K562 (cell line): Measurements from ENCODE around the gene SAPCD1. TPM values are rescaled to one million over a fixed set of nuclear protein-coding genes. Genes with fewer than 3 reads are reported as not detected.

Source experiments
- ATAC-seq: fragments of 200-7000 bp; cut with Tn5 transposase; 3 replicates; pipeline ENCODE4 v1.9.1; 2020; ENCODE audit warnings: moderate library complexity
- BruUV-seq: library from RNA; stranded (reverse); fragments of 400-500 nt; replicated peaks from 2 replicates; lab custom pipeline; 2021; lab: Mats Ljungman, UMichigan
- CTCF ChIA-PET: fragments of 300-600 bp; formaldehyde crosslinking; extraction: SDS; loops from one replicate; lab custom pipeline; 2021; ENCODE audit warnings: low intra/inter-chr PET ratio; lab: Yijun Ruan, JAX
- POLR2A ChIA-PET: fragments of 300-600, 350-650 bp; sonication (Branson Sonifier 250); formaldehyde crosslinking; extraction: SDS; loops from one replicate; lab custom pipeline; 2021; ENCODE audit warnings: antibody characterized with exemption, inconsistent platforms; lab: Yijun Ruan, JAX
- DNase-seq, 4 experiments: peaks; one replicate each; pipeline versions ENCODE4 v3.0.0 to v3.0.0-alpha.2; 2011 to 2018; ENCODE audit warnings: low spot score in 3 of 4, mixed read lengths in 3 of 4; ENCODE audit errors: extremely low read depth in 1 of 4
- FAIRE-seq: peaks from 2 replicates; lab custom pipeline; 2011; peaks lifted over from hg19 to GRCh38; lab: Jason Lieb, UNC
- H2AFZ ChIP-seq: 2 replicates; pipeline ENCODE4 v1.6.0; 2011; ENCODE audit warnings: low read depth, low read length, control low read depth, inconsistent platforms
- H3K27ac ChIP-seq: fragments of 200-600 bp; 3 replicates; pipeline ENCODE4 v1.8.0; 2011; ENCODE audit warnings: low read depth, mild to moderate bottlenecking, control low read depth, inconsistent platforms, low read length, moderate library complexity, mixed read lengths; ENCODE audit errors: extremely low read depth
- H3K27me3 ChIP-seq, 2 experiments: fragments of 300-600 bp in 1 of 2; 2 replicates in 1 of 2; 3 replicates in 1 of 2; pipeline versions ENCODE4 v1.6.0 to v1.8.0; 2011; ENCODE audit warnings: inconsistent platforms in 2 of 2, low read length in 2 of 2, mild to moderate bottlenecking in 1 of 2, mixed read lengths in 1 of 2, moderate library complexity in 1 of 2; ENCODE audit not compliant: control insufficient read depth in 2 of 2, insufficient read depth in 2 of 2
- H3K36me3 ChIP-seq: fragments of 300-600 bp; 3 replicates; pipeline ENCODE4 v1.8.0; 2011; ENCODE audit warnings: mild to moderate bottlenecking, low read length, inconsistent platforms; ENCODE audit not compliant: control insufficient read depth, insufficient read depth
- H3K4me1 ChIP-seq, 2 experiments: fragments of 200-600 bp in 1 of 2; replicated peaks in 1 of 2; 2 replicates in 1 of 2; 3 replicates in 1 of 2; pipeline versions ENCODE4 v1.5.1 to v1.8.0; 2011; ENCODE audit warnings: inconsistent platforms in 2 of 2, low read length in 2 of 2, mild to moderate bottlenecking in 1 of 2, mixed read lengths in 1 of 2, moderate library complexity in 1 of 2; ENCODE audit not compliant: control insufficient read depth in 2 of 2, insufficient read depth in 2 of 2
- H3K4me2 ChIP-seq: 2 replicates; pipeline ENCODE4 v1.6.1; 2011; ENCODE audit warnings: low read length, control low read depth, inconsistent platforms, mixed read lengths; ENCODE audit not compliant: insufficient read depth
- H3K4me3 ChIP-seq: fragments of 200-600 bp; sonication (generic), shearing (Covaris generic); 2 replicates; pipeline ENCODE4 v1.5.1; 2016; ENCODE audit warnings: control low read depth, inconsistent platforms
- H3K79me2 ChIP-seq: fragments of 200-600 bp; 3 replicates; pipeline ENCODE4 v1.8.0; 2011; ENCODE audit warnings: low read length, inconsistent platforms; ENCODE audit not compliant: control insufficient read depth, insufficient read depth
- H3K9ac ChIP-seq, 2 experiments: 2 replicates each; pipeline versions ENCODE4 v1.6.0 to v1.6.1; 2011; ENCODE audit warnings: low read depth in 2 of 2, low read length in 2 of 2, control low read depth in 1 of 2, inconsistent platforms in 1 of 2, mild to moderate bottlenecking in 1 of 2, mixed read lengths in 1 of 2; ENCODE audit not compliant: insufficient read depth in 1 of 2
- H3K9me1 ChIP-seq: one replicate; pipeline ENCODE4 v1.6.0; 2011; ENCODE audit warnings: inconsistent platforms, mild to moderate bottlenecking, low read length, moderate library complexity; ENCODE audit not compliant: control insufficient read depth, insufficient read depth
- H3K9me3 ChIP-seq: replicated peaks from 2 replicates; pipeline ENCODE4 v1.5.1; 2011; ENCODE audit warnings: low read depth, low read length, inconsistent platforms; ENCODE audit not compliant: control insufficient read depth, insufficient read depth
- H4K20me1 ChIP-seq: replicated peaks from 2 replicates; pipeline ENCODE4 v1.6.1; 2011; ENCODE audit warnings: low read length, inconsistent platforms, mixed read lengths; ENCODE audit not compliant: control insufficient read depth, insufficient read depth
- E2F5 ChIP-seq: sonication (generic); formaldehyde crosslinking; IDR thresholded peaks from 2 replicates; pipeline ENCODE4 v1.8.0; 2022; ENCODE audit warnings: mild to moderate bottlenecking, missing genetic modification reagents
- ID3 ChIP-seq, 2 experiments: fragments of 250-450 bp in 1 of 2; fragments of 450-650 bp in 1 of 2; sonication (Bioruptor Pico) in 1 of 2; IDR thresholded peaks; 2 replicates each; pipeline versions ENCODE4 v1.6.1 to v1.8.0; 2016 to 2021; ENCODE audit warnings: mild to moderate bottlenecking in 2 of 2, moderate library complexity in 2 of 2, missing compliant biosample characterization in 1 of 2, missing genetic modification characterization in 1 of 2
- KDM5B ChIP-seq: fragments of 200-600 bp; sonication (generic); IDR thresholded peaks from 2 replicates; pipeline ENCODE4 v1.6.1; 2012; ENCODE audit warnings: low read depth, mild to moderate bottlenecking, moderate library complexity, low read length, control low read depth, inconsistent platforms; ENCODE audit not compliant: insufficient replicate concordance
- KLF1 ChIP-seq: fragments of 450-650 bp; IDR thresholded peaks from 2 replicates; pipeline ENCODE4 v1.6.1; 2016; ENCODE audit warnings: missing genetic modification characterization, missing compliant biosample characterization
- NONO ChIP-seq, 2 experiments: fragments of 200-400 bp in 1 of 2; fragments of 450-650 bp in 1 of 2; formaldehyde crosslinking in 1 of 2; IDR thresholded peaks; 2 replicates each; pipeline ENCODE4 v1.6.1; 2017; ENCODE audit warnings: low read depth in 2 of 2, mild to moderate bottlenecking in 2 of 2, moderate library complexity in 2 of 2, low read length in 1 of 2
- OTX1 ChIP-seq: fragments of 450-650 bp; formaldehyde crosslinking; IDR thresholded peaks from 2 replicates; pipeline ENCODE4 v1.4.0; 2022; ENCODE audit warnings: mild to moderate bottlenecking
- RBBP5 ChIP-seq: fragments of 200-600 bp; sonication (generic); IDR thresholded peaks from 2 replicates; pipeline ENCODE4 v1.6.1; 2012; ENCODE audit warnings: borderline replicate concordance, mild to moderate bottlenecking, low read length, control low read depth, inconsistent platforms; ENCODE audit not compliant: insufficient read depth, poor library complexity, severe bottlenecking
- XRCC5 ChIP-seq: fragments of 200-400 bp; formaldehyde crosslinking; IDR thresholded peaks from 2 replicates; pipeline ENCODE4 v1.6.1; 2017; ENCODE audit warnings: low read depth, mild to moderate bottlenecking, low read length
- ZBTB34 ChIP-seq: fragments of 250-450 bp; sonication (Bioruptor Pico); IDR thresholded peaks from 2 replicates; pipeline ENCODE4 v1.8.0; 2021; ENCODE audit warnings: mild to moderate bottlenecking, moderate library complexity
- ZBTB5 ChIP-seq: fragments of 450-650 bp; IDR thresholded peaks from 2 replicates; pipeline ENCODE4 v1.6.1; 2017; ENCODE audit warnings: antibody characterized with exemption
- ZNF134 ChIP-seq: fragments of 250-450 bp; sonication (Bioruptor Pico); conservative IDR thresholded peaks from 2 replicates; pipeline ENCODE4 v1.4.0; 2020
- WGBS: fragments of 100-300 bp; shearing (Covaris generic); methylation state at CpG from one replicate; pipeline ENCODE4 v1.1.6; 2016; ENCODE audit warnings: low coverage, mixed read lengths; ENCODE audit not compliant: insufficient coverage; ENCODE audit errors: missing lambda C conversion rate; 5-methylcytosine and 5-hydroxymethylcytosine counted together
- in situ Hi-C: fragments of 300-500 bp; cut with MboI; formaldehyde crosslinking; loops from 4 replicates; pipeline ENCODE4 v1.15.0; 2018; ENCODE audit warnings: inconsistent platforms, mixed read lengths
- intact Hi-C: fragments of 100-400 bp; cut with micrococcal nuclease; formaldehyde crosslinking; loops from 2 replicates; pipeline ENCODE4 v1.14.2; 2022
- polyA plus RNA-seq, 8 experiments: library from polyadenylated mRNA; depleted of rRNA in 4 of 8; stranded (reverse) in 5 of 8; unstranded in 3 of 8; fragments of >200 nt; fragmentation: Nextera tagmentation in 2 of 8; fragmentation: Illumina TruSeq in 1 of 8; extraction: Ambion mirVana in 2 of 8; extraction: Trizol in 1 of 8; gene quantifications; 2 replicates each; pipeline versions ENCODE4 v1.2.1 to v1.2.3, GENCODE V29; 2011 to 2014; ENCODE audit warnings: inconsistent platforms in 1 of 8, missing spikeins in 1 of 8
- total RNA-seq, 7 experiments: library from RNA; depleted of rRNA in 6 of 7; stranded (reverse); fragments of >200 nt in 6 of 7; fragmentation: Illumina TruSeq in 2 of 7; extraction: Trizol in 2 of 7; gene quantifications; 2 replicates each; pipeline versions ENCODE4 v1.2.1 to v1.2.3, GENCODE V29; 2011 to 2021; ENCODE audit warnings: low replicate concordance in 1 of 7

The SAPCD1 gene
- total and polyA plus RNA-seq, 9 of the 15 experiments (the other 6 are each of a cell fraction or from before 2014, with no cell fraction given): 2.6 to 30.2 (median 7.4) TPM

- DNase-seq (no peak), ATAC-seq (no peak), FAIRE-seq (no peak)
- ChIA-PET POLR2A (interaction anchor here (0.5 to 8.8 kb wide), 23 partner anchors 9 to 114 kb away, joined by 3 to 38 read pairs (median 5); partner anchors contain the start of genes C6orf47, CLIC1, GPANK1 and HSPA1B), CTCF (no interaction called here)
- peak overlapping the region; percentile 87 for H3K27ac ChIP-seq
- H3K4me2 ChIP-seq: 0 out of 2 replicates have a peak overlapping the region, but pooled peaks have one; percentile 56
- no TSS peak for BruUV-seq
- 0 out of 2 replicates have a peak overlapping the region, but pooled peaks have one; percentile 3 for H2AFZ ChIP-seq
- 89% methylated on average over 32 of the region's 32 CpGs for WGBS
- peaks cover 35% of the 10 kb centered on the region; the same call in 2 of the 3 replicates for H3K36me3 ChIP-seq
- in situ Hi-C loops (no loop called here), intact Hi-C loops (loop anchor here (2.0 to 10.0 kb wide), 2 partner anchors 19 to 231 kb away; partner anchors contain the start of genes ATP6V1G2, DDX39B, NFKBIL1 and VARS1)
- H3K9ac ChIP-seq: peak overlapping the region; percentile 64 to 88; a peak in 3 of 4 replicates
- H3K9me3 ChIP-seq: no peaks in the 10 kb centered on the region
- H3K79me2 ChIP-seq: no peaks in the 10 kb centered on the region
- H4K20me1 ChIP-seq: no peaks in the 10 kb centered on the region
- no peak overlapping the region; the same call in 1 of the 2 replicates for H3K4me3 ChIP-seq
- H3K4me1 ChIP-seq: peaks cover 43 to 83% of the 10 kb centered on the region in 2 experiments
- peaks cover 6% of the 10 kb centered on the region for H3K9me1 ChIP-seq
- no peaks in the 10 kb centered on the region for H3K27me3 ChIP-seq
- TF ChIP-seq NONO (IDR thresholded peaks at IDR 0.05; ENCODE audit: low read depth in 2 of 2, low read length in 1 of 2): no peak
- TF ChIP-seq ZBTB5: no peak
- no peak for TF ChIP-seq XRCC5
- TF ChIP-seq E2F5 (CRISPR knock-in tag): 0 out of 2 replicates have a peak, but pooled peaks have one; percentile 88
- no peak for TF ChIP-seq KLF1 (tag)
- no peak for TF ChIP-seq ID3 (CRISPR knock-in tag; IDR thresholded peaks at IDR 0.05)
- peak; percentile 61; the same call in 1 of the 2 replicates for TF ChIP-seq ID3 (tag; IDR thresholded peaks at IDR 0.05)
- TF ChIP-seq OTX1 (CRISPR knock-in tag): no peak
- TF ChIP-seq ZNF134 (CRISPR knock-in tag): no peak
- TF ChIP-seq RBBP5: peak; percentile 21
- peak; percentile 12 for TF ChIP-seq KDM5B
- no peak for TF ChIP-seq ZBTB34 (CRISPR knock-in tag)
Measured at GRCh38 chr6:31775633-31776484, 13.4 kb downstream of the SAPCD1 start.
